HCT116 (cell line): Measurements from ENCODE around the gene TNFSF13. TPM values are rescaled to one million over a fixed set of nuclear protein-coding genes. Genes with fewer than 3 reads are reported as not detected.

Experiments
- ATAC-seq: fragments of 200-7000 bp; cut with Tn5 transposase; 2 replicates; pipeline ENCODE4 v1.9.1; 2020; ENCODE audit warnings: mild to moderate bottlenecking, moderate library complexity
- BruUV-seq: library from RNA; stranded (reverse); fragments of 400-500 nt; replicated peaks from 2 replicates; lab custom pipeline; 2021; lab: Mats Ljungman, UMichigan
- CTCF ChIA-PET: fragments of 300-600 bp; sonication (Branson Sonifier 250); formaldehyde crosslinking; loops from one replicate; lab custom pipeline; 2021; ENCODE audit warnings: antibody characterized with exemption; lab: Charles Lee
- POLR2A ChIA-PET: fragments of 300-600, 350-600 bp; sonication (Branson Sonifier 250); formaldehyde crosslinking; loops from one replicate; lab custom pipeline; 2021; ENCODE audit warnings: antibody characterized with exemption; lab: Charles Lee
- RAD21 ChIA-PET, 2 experiments: fragments of 300-600 bp; sonication (Branson Sonifier 250); formaldehyde crosslinking; loops; one replicate each; lab custom pipeline; 2023; ENCODE audit warnings: low total read pairs in 2 of 2; ENCODE audit not compliant: uncharacterized antibody in 2 of 2, unreplicated experiment in 2 of 2, low non-redundant PET in 1 of 2; lab: Charles Lee
- DNase-seq: peaks from one replicate; pipeline ENCODE4 v3.0.0-alpha.2; 2010; ENCODE audit warnings: low read depth, low spot score
- H2AFZ ChIP-seq: fragments of 200-600 bp; shearing (Covaris generic), sonication (generic); 2 replicates; pipeline ENCODE4 v1.6.1; 2017; ENCODE audit warnings: low read depth, mixed run types, mixed read lengths, antibody characterized with exemption, low read length; ENCODE audit not compliant: poor library complexity, severe bottlenecking
- H3K27ac ChIP-seq: 2 replicates; pipeline ENCODE4 v1.5.1; 2012; ENCODE audit warnings: low read depth, low read length
- H3K27me3 ChIP-seq: fragments of 200-600 bp; sonication (generic); 2 replicates; pipeline ENCODE4 v1.6.1; 2016; ENCODE audit warnings: mixed run types, low read length, mixed read lengths; ENCODE audit not compliant: insufficient read depth
- H3K36me3 ChIP-seq, 2 experiments: fragments of 200-500 bp in 1 of 2; fragments of 200-600 bp in 1 of 2; sonication (Bioruptor generic) in 1 of 2; sonication (generic) in 1 of 2; 2 replicates each; pipeline versions ENCODE4 v1.5.1 to v1.6.1; 2014 to 2016; ENCODE audit warnings: low read length in 2 of 2, inconsistent platforms in 1 of 2, mixed read lengths in 1 of 2, mixed run types in 1 of 2; ENCODE audit not compliant: insufficient read depth in 2 of 2, control insufficient read depth in 1 of 2
- H3K4me1 ChIP-seq, 2 experiments: fragments of 200-600 bp in 1 of 2; sonication (generic) in 1 of 2; 2 replicates each; pipeline versions ENCODE4 v1.5.1 to v1.6.1; 2012 to 2017; ENCODE audit warnings: low read length in 2 of 2, inconsistent platforms in 1 of 2, mild to moderate bottlenecking in 1 of 2, mixed read lengths in 1 of 2, mixed run types in 1 of 2, moderate library complexity in 1 of 2; ENCODE audit not compliant: insufficient read depth in 2 of 2, control insufficient read depth in 1 of 2
- H3K4me2 ChIP-seq: fragments of 200-600 bp; sonication (generic); 2 replicates; pipeline ENCODE4 v1.6.1; 2017; ENCODE audit warnings: mixed run types, low read length, mixed read lengths
- H3K4me3 ChIP-seq, 2 experiments: fragments of 200-600 bp in 1 of 2; sonication (generic) in 1 of 2; replicated peaks in 1 of 2; 2 replicates each; pipeline ENCODE4 v1.5.1; 2011 to 2016; ENCODE audit warnings: low read length in 2 of 2, control low read depth in 1 of 2, low read depth in 1 of 2, mild to moderate bottlenecking in 1 of 2, mixed read lengths in 1 of 2, mixed run types in 1 of 2
- H3K79me2 ChIP-seq: fragments of 200-600 bp; sonication (generic); 2 replicates; pipeline ENCODE4 v1.6.1; 2017; ENCODE audit warnings: mild to moderate bottlenecking, mixed run types, low read length, moderate library complexity, mixed read lengths; ENCODE audit not compliant: insufficient read depth
- H3K9ac ChIP-seq: fragments of 200-600 bp; sonication (generic); 2 replicates; pipeline ENCODE4 v1.6.1; 2016; ENCODE audit warnings: low read length, mixed read lengths
- H3K9me2 ChIP-seq: fragments of 200-600 bp; sonication (generic), shearing (Covaris generic); 2 replicates; pipeline ENCODE4 v1.6.1; 2017; ENCODE audit warnings: mixed run types, mild to moderate bottlenecking, moderate library complexity; ENCODE audit not compliant: insufficient read depth
- H3K9me3 ChIP-seq, 2 experiments: fragments of 200-500 bp in 1 of 2; fragments of 200-600 bp in 1 of 2; sonication (Bioruptor generic) in 1 of 2; sonication (generic) in 1 of 2; 2 replicates each; pipeline ENCODE4 v1.6.1; 2014 to 2017; ENCODE audit warnings: low read length in 2 of 2, mixed read lengths in 2 of 2, inconsistent platforms in 1 of 2, low read depth in 1 of 2, mild to moderate bottlenecking in 1 of 2, mixed run types in 1 of 2, moderate library complexity in 1 of 2; ENCODE audit not compliant: control insufficient read depth in 1 of 2, insufficient read depth in 1 of 2
- H4K20me1 ChIP-seq: fragments of 200-600 bp; sonication (generic), shearing (Covaris generic); 2 replicates; pipeline ENCODE4 v1.6.1; 2017; ENCODE audit warnings: mixed run types, mild to moderate bottlenecking, moderate library complexity; ENCODE audit not compliant: insufficient read depth
- ATF3 ChIP-seq: IDR thresholded peaks from 2 replicates; pipeline ENCODE4 v1.6.1; 2012
- CBX3 ChIP-seq: IDR thresholded peaks from 2 replicates; pipeline ENCODE4 v1.6.1; 2012; ENCODE audit warnings: low read depth
- ELF1 ChIP-seq: IDR thresholded peaks from 2 replicates; pipeline ENCODE4 v1.6.1; 2012; ENCODE audit warnings: low read depth, borderline replicate concordance
- FOSL1 ChIP-seq: IDR thresholded peaks from 2 replicates; pipeline ENCODE4 v1.6.1; 2012; ENCODE audit warnings: low read depth
- JUND ChIP-seq: IDR thresholded peaks from 2 replicates; pipeline ENCODE4 v1.6.1; 2012
- MAX ChIP-seq: IDR thresholded peaks from 2 replicates; pipeline ENCODE4 v1.6.1; 2012
- POLR2A ChIP-seq: IDR thresholded peaks from 2 replicates; pipeline ENCODE4 v1.7.0; 2011; ENCODE audit warnings: borderline replicate concordance; ENCODE audit not compliant: insufficient read depth, insufficient read length; ENCODE audit errors: extremely low read depth
- POLR2AphosphoS5 ChIP-seq: IDR thresholded peaks from 2 replicates; pipeline ENCODE4 v1.6.1; 2011; ENCODE audit warnings: mild to moderate bottlenecking, low read depth, low read length, moderate library complexity
- RAD21 ChIP-seq: IDR thresholded peaks from 2 replicates; pipeline ENCODE4 v1.6.1; 2012; ENCODE audit warnings: low read depth, mild to moderate bottlenecking
- REST ChIP-seq: IDR thresholded peaks from 2 replicates; pipeline ENCODE4 v1.6.1; 2012; ENCODE audit warnings: low read depth
- SIN3A ChIP-seq: IDR thresholded peaks from 2 replicates; pipeline ENCODE4 v1.6.1; 2012; ENCODE audit warnings: low read depth
- SP1 ChIP-seq: IDR thresholded peaks from 2 replicates; pipeline ENCODE4 v1.6.1; 2012; ENCODE audit warnings: low read depth
- SRF ChIP-seq: IDR thresholded peaks from 2 replicates; pipeline ENCODE4 v1.6.1; 2012; ENCODE audit warnings: low read depth
- TCF7L2 ChIP-seq: IDR thresholded peaks from 2 replicates; pipeline ENCODE4 v1.7.0; 2011; ENCODE audit warnings: borderline replicate concordance, inconsistent platforms; ENCODE audit not compliant: insufficient read depth, insufficient read length; ENCODE audit errors: extremely low read depth
- ZBTB33 ChIP-seq: IDR thresholded peaks from 2 replicates; pipeline ENCODE4 v1.6.1; 2011; ENCODE audit warnings: mild to moderate bottlenecking, low read length, moderate library complexity; ENCODE audit not compliant: insufficient replicate concordance; ENCODE audit errors: extremely low read depth
- ZFX ChIP-seq: fragments of 450-650 bp; IDR thresholded peaks from 2 replicates; pipeline ENCODE4 v1.6.1; 2017
- intact Hi-C: fragments of 100-400 bp; cut with micrococcal nuclease; formaldehyde crosslinking; loops from 2 replicates; pipeline ENCODE4 v1.10.0; 2022
- total RNA-seq: library from RNA; stranded (reverse); gene quantifications from one replicate; pipeline ENCODE4 v1.2.1, GENCODE V29; 2021; ENCODE audit not compliant: unreplicated experiment

TNFSF13 gene
- total RNA-seq, 1 experiment from 2014 or later = 0.71 TPM

- no peak for TF ChIP-seq REST
- TF ChIP-seq ELF1 = no peak
- no peak for TF ChIP-seq RAD21
- no peak for TF ChIP-seq CBX3
- TF ChIP-seq SP1 = no peak
- no peak for TF ChIP-seq ATF3
Measured at GRCh38 chr17:7528842-7529241, 29.7 kb upstream of the TNFSF13 start (continued).

GRCh38 chr17:7530023-7530900, 28.3 kb upstream of the TNFSF13 start:
- CTCF ChIA-PET = no interaction called here
- POLR2A ChIA-PET = no interaction called here
- no TSS peak for BruUV-seq

More at GRCh38 chr17:7530023-7530900, 28.3 kb upstream of the TNFSF13 start:
- no peak overlapping the region for H3K4me3 ChIP-seq
- no peak overlapping the region for H3K27ac ChIP-seq
- H3K36me3 ChIP-seq = no peaks in the 10 kb centered on the region
- peaks cover 0 to 4% of the 10 kb centered on the region in 2 experiments; a peak in 1 of 4 replicates for H3K9me3 ChIP-seq
- H3K9me2 ChIP-seq = no peaks in the 10 kb centered on the region
- H3K4me2 ChIP-seq = no peak overlapping the region
- H3K4me1 ChIP-seq = no peaks in the 10 kb centered on the region
- no peaks in the 10 kb centered on the region for H3K79me2 ChIP-seq
- intact Hi-C loops = no loop called here
- RAD21 ChIA-PET = no interaction called here
- H3K9ac ChIP-seq = no peak overlapping the region
- TF ChIP-seq FOSL1 (no peak), POLR2A (no peak), JUND (no peak), SRF (no peak), ELF1 (no peak), CBX3 (no peak), SIN3A (no peak), TCF7L2 (no peak), ZBTB33 (no peak), ZFX (no peak), POLR2AphosphoS5 (no peak), MAX (no peak), SP1 (no peak)
- TF ChIP-seq, all 23 proteins: peak for 0
- no peak overlapping the region for H2AFZ ChIP-seq
- ATAC-seq (no peak), DNase-seq (no peak)
- H3K27me3 ChIP-seq = no peaks in the 10 kb centered on the region
- no peaks in the 10 kb centered on the region for H4K20me1 ChIP-seq
